NCI-H82 treated with DMSO at 0.1 percent for 48 hours (cell line): ENCODE measurements around the gene SH3TC2.
A peak's percentile ranks its signal among the peaks of the same experiment; 100 is the strongest.

Experiments
- DNase-seq: peaks from one replicate; lab custom pipeline; 2025; ENCODE audit not compliant: unreplicated experiment; lab: John Stamatoyannopoulos, UW

Gene SH3TC2

DNA sequence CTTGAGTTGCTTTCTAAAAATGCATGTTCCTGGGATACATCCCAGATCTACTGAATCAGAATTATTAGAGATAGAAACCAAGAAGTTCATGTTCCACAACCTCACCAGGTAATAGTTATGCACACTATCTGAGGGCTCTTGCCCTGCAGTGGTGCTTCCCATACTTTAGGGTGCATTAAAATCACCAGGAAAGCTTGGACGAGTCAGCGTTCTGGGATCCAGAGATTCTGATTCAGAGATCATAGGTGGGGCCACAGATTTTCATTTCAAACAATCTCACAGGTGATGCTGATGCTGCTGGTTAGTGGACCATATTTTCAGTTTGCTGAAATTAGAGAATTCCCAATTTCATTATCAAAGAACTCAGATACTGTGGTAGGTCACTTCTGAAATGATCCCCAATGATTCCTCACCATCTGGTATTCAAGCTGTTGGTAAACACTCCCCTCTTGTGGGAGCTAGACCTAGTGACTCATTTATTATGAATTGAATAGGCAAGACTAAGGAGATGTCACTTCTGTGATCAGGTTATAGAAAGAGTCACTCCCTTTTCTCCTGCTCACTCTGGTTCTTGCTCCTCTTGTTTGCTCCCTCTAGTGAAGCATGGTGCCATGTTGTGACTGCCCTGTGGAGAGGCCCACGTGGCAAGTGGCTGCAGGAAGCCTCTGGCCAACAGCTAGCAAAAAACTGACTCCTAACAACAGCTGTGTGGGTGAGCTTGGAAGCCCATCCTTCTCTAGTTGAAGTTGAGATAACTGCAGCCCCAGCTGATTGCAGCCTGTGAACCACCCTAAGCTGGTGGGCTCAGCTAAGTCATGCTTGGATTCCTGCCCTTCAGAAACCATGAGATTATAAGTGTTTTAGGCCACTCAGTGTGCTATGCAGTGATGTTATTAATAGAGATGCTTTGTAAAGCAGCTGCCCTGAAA lies 59.8 kb downstream of the SH3TC2 start:
- no peak for DNase-seq

GRCh38 chr5:149002053-149002452 lies 60.8 kb downstream of the SH3TC2 start:
- DNase-seq: no peak

DNA sequence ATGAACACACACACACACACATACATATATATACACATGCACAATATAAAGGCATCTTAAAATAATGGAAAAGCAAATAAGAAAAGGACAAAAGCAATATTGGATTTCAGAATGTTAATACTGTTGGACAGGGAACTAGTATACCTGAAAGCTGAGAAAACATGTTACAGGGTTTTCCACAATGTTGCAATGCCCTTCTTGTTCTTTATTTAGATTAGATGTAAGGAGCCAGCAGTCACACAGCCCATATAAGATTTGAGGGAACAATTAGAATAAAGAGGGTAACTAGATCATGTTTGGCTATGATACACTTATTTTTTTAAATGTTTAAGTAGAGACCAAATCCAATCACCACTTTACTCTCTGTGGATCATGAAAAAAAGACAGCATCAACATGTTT lies 61.7 kb downstream of the SH3TC2 start:
- no peak for DNase-seq

DNA sequence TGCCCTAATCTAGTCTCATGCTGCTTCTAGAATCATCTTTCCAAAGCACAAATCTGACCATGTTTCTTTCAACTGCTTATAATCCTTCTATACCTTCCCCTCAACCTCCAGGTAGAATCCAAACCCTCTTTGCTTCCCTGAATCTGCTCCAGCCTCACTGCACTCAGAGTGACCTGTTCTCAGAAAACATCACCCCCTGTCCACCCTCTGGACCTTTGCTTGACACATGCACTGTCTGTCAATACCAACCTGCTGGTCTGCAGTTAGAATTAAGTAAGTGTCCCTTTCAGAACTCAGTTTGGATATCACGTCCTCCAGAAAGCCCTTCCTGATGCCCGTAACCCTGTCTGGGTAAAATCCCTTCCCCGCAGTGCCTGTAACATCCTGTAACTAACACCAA lies 63.1 kb downstream of the SH3TC2 start:
- DNase-seq: no peak

GRCh38 chr5:148998174-148998797 lies 64.6 kb downstream of the SH3TC2 start:
- DNase-seq: peak; percentile 21

DNA sequence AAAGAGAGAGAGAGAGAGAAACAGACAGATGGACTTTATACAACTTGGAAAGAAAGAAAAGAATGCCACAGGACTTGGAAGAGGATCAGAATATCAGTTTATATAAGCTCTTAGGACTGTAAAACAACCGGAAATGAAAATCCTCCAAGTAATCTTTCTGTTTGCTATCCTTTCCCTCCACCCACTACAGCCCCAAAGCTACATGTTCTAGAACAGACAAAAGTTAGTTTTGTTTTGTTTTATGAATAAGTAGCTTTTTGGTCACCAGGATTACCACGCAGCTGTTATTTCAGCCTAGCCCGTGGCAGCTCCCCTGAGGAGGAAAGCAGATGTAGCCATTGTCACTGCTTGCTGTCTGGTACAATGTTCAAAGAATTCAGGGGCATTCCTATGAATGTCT lies 66.6 kb downstream of the SH3TC2 start:
- DNase-seq: no peak

GRCh38 chr5:148995791-148996190 lies 67.1 kb downstream of the SH3TC2 start:
- DNase-seq: no peak

DNA sequence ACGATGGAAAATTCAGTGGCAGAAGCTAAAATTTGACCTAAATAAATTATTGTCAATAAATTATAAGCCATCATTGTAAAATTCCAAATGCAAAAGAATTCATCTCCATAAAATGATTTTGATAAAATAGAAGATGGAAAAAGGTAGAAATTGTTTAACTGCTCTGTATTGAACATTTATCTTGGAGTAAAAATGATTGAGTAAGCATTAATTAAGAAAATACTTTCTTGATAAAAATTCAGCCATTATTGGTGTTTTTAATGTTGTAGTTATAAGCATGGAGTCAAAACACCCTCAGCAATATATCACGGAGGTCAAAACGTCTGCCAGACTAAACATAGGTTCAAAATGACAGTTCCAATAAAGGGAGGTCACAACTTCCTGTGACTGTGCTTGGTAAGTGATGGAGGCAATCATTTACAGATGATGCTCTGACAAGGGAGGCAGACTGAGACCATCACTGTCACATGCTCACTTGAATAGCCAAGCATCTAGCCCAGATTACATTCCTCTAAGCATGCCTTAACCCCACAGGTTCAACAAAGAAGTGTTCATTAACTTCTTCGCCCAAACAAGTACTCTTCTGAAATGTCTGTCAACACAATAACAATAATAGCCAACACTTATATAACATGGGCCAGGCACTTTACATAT lies 69.5 kb downstream of the SH3TC2 start:
- DNase-seq: no peak

DNA sequence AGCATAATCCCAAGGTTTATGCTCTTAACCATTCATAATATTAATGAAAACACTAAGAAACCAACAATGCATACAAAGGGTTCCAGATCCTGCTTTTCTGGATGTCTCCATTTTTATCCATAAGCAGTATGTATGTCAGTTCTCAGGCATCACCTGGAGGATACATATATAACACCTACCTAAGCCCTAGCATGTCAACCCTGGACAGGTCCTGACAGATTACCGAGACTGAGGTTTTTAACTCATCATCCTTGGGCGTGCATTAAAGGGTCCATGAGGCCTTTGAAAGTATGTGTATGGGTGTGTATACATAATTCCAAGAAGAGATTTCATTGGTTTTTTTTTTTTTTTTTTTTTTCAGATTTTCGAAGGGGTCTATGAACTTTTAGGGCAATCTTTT lies 70.6 kb downstream of the SH3TC2 start:
- DNase-seq: no peak

DNA sequence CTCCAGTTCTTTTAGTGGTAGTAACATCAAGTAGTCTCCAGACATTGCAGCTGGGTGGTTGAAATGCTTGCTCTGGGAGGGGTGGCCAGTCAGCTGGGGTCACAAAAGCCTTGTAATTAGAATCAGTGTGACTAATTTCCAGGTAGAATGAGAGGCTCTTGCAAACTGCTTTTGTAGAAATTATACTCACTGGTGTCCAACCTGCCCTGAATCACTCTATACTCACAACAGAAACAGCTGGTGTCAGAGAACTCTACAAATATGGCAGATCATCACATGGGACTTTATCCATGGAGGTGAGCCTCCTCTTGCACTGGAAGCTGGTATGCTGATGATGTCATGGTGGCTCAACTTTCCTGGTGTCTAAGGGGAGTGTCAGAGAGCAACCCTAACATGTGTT lies 71.3 kb downstream of the SH3TC2 start:
- DNase-seq: no peak

DNA sequence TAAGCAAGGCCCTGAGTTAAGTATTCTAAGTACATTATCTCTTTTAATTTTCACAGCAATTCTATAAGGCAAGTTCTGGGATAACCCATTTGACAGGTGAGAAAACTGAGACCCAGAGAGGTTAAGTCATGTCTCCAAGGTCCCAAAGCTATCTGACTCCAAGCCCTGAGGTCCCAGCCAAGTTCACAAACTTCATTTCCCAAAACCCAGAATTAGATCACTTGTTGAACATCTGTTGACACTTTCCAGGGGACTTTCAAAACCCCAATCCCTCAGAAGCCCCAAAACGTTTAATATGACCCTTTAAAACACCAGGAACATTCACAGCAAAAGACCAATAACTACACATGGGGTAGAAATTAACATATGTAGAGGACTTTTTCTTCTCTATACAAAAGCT lies 72.0 kb downstream of the SH3TC2 start:
- no peak for DNase-seq

GRCh38 chr5:148989567-148989966 lies 73.3 kb downstream of the SH3TC2 start:
- no peak for DNase-seq

DNA sequence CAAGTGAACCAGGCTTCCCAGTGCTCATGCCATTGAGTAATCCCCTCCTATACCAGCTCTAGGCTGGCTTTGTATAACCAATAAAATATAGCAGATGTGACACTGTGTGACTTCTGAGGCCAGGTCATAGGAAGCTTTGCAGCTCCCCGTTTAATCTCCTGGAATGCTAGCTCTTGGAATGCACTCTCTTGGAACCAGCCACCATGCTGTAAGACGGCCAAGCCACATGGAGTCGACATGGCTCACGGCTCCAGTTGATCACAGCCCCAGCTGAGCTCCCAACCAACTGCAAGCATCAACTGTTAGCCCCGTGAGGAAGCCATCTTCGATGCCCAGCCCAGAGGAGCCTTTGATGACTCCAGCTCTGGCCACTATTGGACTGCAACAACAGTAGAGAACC lies 74.5 kb downstream of the SH3TC2 start:
- DNase-seq: no peak

GRCh38 chr5:148986636-148987035 lies 76.2 kb downstream of the SH3TC2 start:
- DNase-seq: no peak

DNA sequence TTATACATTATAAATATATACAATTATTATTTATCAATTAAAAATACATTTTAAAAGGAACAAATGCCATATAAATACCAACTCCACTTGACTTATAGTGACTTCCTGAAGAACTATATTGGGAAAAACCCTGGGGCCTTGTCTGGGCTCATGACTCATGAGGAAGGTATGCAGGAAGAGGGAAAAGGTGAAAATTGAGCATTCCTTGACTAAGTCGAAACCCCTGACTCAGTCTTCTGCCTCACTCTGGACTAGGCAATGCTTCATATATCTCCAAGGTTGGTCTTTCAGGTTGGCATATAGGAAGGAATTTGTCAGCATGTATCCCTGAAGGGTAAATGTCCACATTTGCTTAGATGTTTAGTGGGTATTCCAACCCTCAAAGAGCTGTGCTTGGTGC lies 78.5 kb downstream of the SH3TC2 start:
- DNase-seq: no peak

DNA sequence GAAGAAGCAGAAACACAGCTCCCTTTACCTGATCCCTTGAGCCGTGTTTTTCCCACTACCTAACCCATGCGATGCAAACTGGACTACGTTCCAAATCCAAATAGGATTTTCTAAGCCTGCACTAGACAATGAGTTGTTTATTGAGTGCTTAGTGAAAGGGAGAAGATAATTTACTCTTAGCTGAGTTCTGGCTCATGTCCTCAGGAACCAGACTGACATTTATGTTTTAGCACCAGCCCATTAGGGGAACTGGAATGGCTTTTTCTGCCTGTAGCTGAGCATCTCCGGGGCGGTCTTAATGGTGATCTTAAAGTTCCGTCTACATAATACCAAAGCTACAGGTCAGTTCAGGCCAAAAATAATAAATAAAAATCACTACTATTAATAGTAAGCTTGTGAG lies 81.5 kb downstream of the SH3TC2 start:
- peak; percentile 4 for DNase-seq

DNA sequence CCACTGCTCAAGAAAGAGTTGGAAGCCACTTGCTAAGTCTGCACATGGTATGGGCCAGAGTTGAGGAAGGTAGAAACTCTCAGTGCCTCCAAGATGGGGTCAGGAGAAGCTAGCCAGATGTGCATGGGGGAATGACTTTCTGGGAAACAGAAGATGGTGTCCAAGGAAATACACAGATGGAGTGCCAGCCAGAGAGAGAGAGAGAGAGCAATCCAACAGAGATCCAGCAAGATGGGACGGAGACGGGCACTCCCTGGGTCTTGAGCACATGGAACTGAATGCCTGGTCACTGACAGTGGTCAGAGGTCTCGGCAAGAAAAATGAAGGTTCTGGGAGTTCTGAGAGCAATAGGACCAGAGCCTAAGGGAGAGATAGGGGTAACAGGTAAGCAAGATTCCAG lies 82.1 kb downstream of the SH3TC2 start:
- no peak for DNase-seq

- DNase-seq: no peak
Measured at GRCh38 chr5:148979083-148979723, 83.7 kb downstream of the SH3TC2 start.

GRCh38 chr5:148978370-148979082 lies 84.3 kb downstream of the SH3TC2 start:
- DNase-seq: no peak

- no peak for DNase-seq
Measured at GRCh38 chr5:148976569-148977381, 86.1 kb downstream of the SH3TC2 start.
